ENCODE measurements around the gene RPL38.

The RPL38 gene

GRCh38 chr17:74251051-74251450, 47.6 kb downstream of the RPL38 start:
- DNase-seq: no peak

GRCh38 chr17:74251569-74251968, 48.1 kb downstream of the RPL38 start:
- DNase-seq: no peak

DNA sequence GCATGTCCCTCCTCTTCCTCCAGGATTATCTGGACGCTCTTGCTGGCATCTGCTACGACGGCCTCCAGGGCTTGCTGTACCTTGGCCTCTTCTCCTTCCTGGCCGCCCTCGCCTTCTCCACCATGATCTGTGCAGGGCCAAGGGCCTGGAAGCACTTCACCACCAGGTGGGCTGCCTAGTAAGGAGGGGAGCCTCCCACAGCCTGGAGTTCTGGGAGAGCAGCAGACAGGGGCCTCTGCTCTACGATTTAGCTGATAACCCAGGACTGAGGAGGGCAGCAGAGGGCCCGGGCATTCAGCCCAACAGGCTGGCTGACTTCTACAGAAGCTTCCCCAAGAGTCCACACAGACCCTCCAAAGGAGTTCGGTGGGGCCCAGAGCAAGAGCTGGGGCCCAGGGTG, 48.7 kb downstream of the RPL38 start:
- no peak for DNase-seq

DNA sequence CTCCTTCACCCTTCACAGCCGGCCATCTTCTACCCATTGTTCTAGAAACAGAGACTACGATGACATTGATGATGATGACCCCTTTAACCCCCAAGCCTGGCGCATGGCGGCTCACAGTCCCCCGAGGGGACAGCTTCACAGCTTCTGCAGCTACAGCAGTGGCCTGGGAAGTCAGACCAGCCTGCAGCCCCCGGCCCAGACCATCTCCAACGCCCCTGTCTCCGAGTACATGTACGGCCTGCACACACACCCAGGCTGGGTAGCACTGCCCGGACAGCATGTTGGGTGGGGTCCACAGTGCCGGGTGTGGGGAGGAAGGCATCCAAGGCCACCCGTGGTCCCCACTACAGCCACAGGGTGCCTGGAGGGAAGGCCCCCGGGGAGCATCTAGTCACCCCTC, 49.6 kb downstream of the RPL38 start:
- DNase-seq: no peak

- DNase-seq: no peak
Observed at GRCh38 chr17:74257311-74257710, 53.8 kb downstream of the RPL38 start.

- DNase-seq: no peak
Observed at GRCh38 chr17:74259667-74260524, 56.4 kb downstream of the RPL38 start.
